Stimulated activated CD8-positive, alpha-beta memory T cell treated with anti-CD3 and anti-CD28 coated beads, Interleukin-15, amount 100 ng/mL, for 1 hour (primary cell): ENCODE results near the gene TIMP3.

ENCODE experiments used
- DNase-seq: peaks from one replicate; pipeline ENCODE4 v3.0.0-alpha.2; 2020; ENCODE audit warnings: low read depth

The TIMP3 gene

DNA sequence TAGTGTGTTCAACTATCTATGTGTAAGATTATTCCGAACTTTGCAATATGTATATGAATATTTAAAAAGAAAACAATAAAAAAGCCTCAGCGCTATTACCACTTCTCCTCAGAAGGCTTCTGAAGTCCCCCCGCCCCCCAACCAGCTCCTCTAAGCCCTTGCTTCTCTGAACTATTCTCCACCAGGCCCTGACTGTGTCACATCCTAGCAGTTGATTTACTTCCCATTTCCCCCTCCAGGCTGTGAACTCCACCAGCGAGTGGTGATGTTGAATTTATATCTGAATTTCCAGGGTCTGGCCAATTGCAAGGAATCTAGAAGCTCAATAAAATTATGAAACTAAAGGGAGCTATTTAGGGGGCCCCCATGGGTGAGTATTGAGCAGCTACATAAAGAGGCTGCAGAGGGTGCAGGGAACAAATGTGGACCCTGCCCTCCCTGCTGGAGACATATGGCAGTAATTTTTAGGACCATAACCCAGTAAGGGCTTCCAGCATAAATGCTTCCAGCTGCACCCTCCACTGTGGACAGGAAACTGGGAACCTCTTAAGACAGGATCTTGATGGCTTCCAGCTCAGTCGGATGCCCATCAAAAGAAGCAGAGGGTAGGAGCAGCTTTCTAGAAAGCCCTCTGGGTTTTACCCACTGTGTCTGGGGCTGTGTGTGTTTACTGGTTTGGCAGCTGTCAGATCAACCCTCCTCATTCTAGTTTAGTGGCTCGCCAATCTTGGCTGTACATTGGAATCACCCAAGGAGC lies 81.4 kb downstream of the TIMP3 start:
- no peak for DNase-seq

DNA sequence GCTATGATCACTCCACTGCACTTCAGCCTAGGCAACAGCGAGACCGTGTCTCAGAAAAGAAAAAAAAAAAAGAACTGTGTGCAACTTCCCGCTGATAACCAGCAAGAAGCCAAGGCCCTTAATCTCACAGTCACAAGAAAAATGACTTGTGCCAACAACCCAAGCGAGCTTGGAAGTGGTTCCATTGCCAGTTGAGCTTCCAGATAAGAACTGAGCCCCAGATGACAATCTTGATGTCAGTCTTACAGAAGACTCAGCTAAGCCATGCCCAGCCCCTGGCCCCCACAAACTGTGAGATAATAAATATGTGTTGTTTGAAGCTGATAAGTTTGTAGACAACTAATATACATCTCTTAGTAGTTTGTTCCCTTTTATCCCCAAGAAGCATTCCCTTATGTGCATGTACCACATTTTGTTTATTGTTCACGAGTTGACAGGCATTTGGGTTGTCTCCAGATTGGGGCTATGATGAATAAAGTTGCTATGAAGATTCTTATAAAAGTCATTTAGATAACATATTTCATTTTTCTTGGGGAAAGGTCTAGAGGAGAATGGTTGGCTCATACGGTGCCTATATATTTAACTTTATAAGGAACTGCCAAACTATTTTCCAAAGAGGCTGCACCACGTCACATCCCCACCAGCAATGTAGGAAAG lies 85.9 kb downstream of the TIMP3 start:
- no peak for DNase-seq

DNA sequence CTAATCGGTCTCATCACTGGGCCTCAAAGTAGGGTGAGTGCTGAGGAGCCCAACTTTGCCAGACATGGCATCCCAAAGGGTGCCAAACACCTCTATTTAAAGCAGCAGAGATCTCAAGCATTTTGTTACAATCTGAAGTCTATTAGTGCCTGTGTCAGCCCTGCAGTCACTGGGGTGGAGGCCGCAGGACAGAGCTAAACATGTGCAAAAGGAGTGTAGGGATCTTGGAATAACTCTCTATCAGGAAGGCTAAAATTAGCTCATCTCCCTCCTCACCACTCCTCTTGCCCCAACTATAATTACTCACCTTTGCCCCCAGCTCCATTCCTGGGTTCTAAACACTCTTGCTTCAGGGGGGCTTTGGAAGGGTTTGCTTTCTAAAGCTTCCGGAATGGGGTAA lies 87.5 kb downstream of the TIMP3 start:
- DNase-seq = no peak

DNA sequence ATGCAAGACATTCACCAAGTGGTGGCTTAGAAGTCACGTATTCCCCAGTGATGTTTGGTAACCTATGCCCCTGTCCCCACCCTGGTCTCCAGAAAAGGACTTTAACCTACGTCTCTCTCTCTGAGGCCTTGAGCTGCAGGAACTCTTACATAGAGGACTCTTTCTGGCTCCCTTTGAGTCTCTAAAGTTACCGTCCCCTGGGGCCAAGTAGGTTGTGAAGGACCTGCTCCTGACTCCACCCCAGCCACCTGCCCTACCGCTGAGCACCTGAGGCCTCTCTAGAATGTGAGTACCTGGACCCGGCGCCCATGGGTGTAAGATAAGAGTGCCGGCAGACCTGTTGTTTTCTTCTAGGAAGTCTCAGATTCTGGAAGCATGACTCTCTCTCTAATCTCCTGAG lies 95.4 kb downstream of the TIMP3 start:
- no peak for DNase-seq

DNA sequence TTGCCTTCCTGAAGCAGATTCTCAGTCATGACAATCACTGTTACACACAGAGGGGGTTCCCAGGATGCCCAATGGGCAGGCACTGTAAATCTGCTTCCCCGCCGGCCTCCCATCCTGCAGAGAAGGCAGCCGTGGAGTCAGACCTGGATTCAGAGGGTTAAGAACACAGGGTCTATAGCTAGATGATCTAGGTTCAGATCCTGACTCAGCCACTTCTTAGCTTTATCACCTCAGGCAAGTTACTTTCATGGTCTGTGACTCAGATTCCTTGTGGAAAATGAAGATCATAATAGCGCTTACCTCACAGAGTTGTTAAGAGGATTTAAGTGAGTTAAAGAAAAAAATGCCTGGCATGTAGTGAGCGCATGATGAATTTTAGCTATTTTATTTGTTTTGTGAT lies 95.9 kb downstream of the TIMP3 start:
- no peak for DNase-seq

DNA sequence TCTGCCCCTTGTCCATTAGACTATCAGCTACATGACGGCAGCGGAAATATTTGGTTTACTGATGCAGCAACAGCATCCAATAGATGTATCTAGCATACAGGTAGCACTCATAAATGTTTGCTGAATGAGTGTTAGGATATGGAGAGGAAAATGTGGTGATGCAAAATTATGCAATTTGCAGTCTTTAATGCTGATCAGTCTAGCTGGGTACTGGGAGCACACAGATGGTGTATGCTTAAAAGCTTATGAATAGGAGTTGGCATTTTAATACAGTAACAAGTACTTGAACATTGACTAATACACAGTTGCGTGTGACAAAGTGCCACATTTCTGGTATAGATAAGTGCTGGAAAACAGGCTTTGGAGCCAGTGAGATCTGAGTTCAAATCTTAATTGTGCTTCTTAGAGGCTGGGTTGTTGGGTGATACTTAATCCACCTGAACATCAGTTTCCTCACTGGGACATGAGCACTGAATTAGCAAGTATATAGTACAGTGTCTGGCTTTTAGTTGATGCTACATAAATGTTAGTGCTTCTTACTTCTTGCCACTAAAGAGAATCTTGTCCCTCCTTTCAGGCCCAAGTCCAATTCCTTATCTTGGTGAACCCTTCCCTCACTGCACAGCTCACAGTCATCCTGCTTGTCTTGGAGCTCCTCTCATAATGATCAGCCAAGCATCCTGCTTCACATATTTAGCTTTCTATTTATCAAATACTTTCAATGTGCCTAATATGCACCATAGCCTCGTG lies 99.6 kb downstream of the TIMP3 start:
- DNase-seq = no peak

DNA sequence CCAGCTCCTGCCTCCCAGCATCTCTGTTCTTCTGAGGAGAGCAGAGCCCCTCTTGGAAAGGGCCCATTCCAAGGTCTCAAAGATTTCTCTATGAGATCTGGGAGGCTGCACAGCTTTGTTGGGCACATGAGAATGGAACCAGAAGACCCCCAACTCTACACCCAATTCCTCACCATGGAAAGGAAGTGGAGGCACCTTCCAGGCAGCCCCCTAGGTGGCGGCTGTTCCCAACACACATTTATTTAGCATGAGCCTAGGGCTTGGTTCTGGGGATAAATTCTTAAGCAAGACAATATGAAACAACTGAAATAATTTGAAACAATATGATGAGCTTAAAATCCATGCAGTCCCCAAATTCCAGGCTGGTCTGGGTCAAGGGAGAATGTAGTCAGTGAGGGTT lies 100.4 kb downstream of the TIMP3 start:
- no peak for DNase-seq

DNA sequence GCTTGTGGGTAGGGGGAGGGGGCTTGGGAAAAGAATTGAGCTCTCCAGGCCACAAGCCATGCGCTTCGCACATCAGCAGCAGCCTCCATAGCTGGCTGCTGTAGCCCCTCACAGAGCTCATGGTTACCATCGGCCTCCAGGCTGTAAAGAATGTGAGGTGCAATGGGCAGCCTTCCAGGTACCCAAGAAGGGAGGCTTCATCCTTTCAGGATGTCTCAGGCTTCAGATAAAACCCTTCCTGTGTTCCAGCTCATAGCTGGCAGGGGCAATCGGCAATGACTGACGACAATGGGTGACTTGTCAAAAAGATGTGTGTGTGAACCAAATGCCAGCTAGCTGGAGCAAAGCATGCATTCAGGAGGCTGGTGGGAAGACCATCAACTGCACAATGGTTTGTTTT lies 102.0 kb downstream of the TIMP3 start:
- DNase-seq = no peak

DNA sequence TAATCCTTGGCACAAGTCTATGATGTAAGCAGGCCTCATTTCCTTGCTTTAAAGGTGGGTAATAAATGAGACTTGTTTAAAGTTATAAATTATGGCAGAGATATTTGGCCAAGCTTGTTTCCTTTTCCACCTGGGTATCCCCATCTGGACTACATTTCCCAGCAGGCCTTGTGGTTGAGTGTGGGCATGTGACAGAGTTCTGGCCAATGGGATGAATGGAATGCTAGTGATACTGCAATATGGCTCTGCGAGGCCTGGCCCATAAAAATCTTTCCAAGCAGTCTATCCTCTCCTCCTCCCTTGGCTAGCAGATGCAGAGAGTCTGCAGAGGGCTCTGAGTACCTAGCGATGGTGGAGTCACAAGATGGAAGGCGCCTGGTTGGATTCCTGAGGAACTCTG lies 102.5 kb downstream of the TIMP3 start:
- DNase-seq = no peak

DNA sequence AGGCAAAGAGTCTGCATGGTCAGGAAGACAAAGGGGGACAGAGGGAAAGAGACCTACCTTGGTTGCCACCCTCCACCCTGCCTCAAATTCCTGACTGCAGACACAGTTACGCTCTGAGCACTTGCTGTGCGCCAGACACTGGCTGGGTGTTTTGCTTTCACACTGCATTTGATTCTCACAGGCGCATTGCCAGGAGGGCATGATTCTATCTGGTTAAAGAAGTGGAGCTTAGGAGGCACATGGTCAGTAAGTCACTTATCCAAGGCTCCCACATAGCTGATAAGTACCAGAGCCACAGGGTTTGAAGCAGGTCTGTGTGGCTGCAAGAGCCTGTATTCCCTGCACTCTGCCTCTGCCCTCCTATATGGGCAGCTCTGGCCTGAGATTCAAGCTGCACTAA lies 103.9 kb downstream of the TIMP3 start:
- no peak for DNase-seq

DNA sequence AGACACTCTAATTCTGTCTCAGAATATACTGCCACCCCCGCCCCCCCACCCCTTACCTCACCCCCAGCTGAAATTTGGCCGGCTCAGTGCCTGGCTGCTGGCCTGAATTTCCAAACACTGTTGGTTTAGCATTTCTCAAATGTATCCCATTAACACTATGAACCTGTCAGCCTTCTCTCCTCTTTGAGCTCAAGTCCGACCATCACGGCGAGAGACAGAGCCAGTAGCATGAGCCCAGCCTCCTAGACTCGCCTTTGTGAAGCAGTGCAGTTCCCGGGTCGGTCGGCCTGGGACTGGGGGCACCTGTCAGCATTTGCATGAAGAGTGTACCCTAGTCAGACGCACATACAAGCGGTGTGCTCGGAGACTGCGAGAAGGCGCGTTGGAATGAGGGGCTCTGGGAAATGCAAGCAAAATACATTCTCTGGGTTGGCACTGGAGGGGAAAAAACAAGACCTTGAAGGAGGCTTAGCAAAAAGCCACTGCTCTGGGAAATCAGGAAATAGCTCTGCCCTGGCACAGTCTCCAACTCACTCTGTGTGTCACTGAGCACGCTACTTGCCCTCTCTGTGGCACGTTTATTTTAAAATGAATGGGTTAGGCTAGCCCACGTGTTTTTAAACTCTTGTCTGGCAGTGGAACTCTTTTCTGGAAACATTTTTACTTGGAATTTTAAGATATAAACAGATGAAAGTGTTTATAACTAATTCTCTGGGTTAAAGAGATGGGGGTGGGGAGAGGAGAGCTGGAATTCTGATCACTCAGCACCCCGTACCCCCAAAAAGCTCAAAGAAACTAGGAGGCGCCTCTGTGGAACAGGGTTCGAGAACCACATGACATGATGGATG lies 108.3 kb downstream of the TIMP3 start:
- DNase-seq = no peak

DNA sequence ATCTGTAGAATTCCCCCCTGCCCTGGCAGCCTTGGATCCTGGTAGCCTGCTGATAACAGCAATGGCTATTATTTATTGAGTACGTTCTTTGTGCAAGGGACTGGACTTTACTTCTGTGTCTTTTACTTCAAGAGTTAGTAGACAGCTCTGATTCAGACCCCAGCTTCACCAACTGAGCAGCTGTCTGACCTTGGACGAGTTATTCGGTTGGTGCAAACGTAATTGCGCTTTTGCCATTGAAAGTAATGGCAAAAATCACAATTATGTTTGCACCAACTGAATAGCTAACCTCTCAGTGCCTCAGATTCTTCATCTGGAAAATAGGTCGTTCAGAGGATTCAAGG lies 108.9 kb downstream of the TIMP3 start:
- no peak for DNase-seq

DNA sequence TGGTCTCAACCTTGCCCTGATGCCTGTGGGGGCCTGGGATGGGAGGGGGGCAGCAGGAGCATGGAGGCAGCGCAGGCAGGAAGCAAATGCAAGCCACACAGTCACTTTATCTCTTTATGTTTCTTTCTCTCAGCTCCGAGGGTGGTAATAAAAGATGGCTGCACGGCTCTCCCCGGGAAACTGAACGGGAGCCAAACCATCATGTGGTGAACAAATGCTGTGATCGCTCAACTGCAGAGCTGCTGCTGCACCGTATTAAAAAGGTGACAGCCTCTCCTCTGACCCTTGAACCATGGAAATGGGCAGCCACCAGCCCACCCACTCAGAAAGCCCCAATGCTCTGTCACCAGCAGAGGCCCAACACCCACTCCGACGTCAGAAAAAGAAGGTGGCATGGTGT lies 110.0 kb downstream of the TIMP3 start:
- DNase-seq = no peak
